Neural cell (in vitro differentiated cells): ENCODE results near the gene DAZAP1. TPM values are rescaled to one million over a fixed set of nuclear protein-coding genes. Genes with fewer than 3 reads are reported as not detected.

ENCODE experiments used
- H2AFZ ChIP-seq: fragments of 200-600, 300-800 bp; sonication (generic), shearing (Covaris generic); 2 replicates; pipeline ENCODE4 v1.6.0; 2014; ENCODE audit warnings: low read depth, mild to moderate bottlenecking, antibody characterized with exemption, low read length, moderate library complexity
- H3F3A ChIP-seq: fragments of 200-600 bp; shearing (Covaris generic); 2 replicates; pipeline ENCODE4 v1.6.1; 2016; ENCODE audit warnings: mild to moderate bottlenecking, moderate library complexity, mixed read lengths, antibody characterized with exemption, low read length; ENCODE audit not compliant: insufficient read depth, poor library complexity, severe bottlenecking
- H3K27ac ChIP-seq: fragments of 200-600, 300-800 bp; sonication (generic), shearing (Covaris generic); 2 replicates; pipeline ENCODE4 v1.5.1; 2014; ENCODE audit warnings: mild to moderate bottlenecking, low read length, moderate library complexity
- H3K27me3 ChIP-seq: fragments of 300-800, 200-600 bp; sonication (generic), shearing (Covaris generic); 2 replicates; pipeline ENCODE4 v1.6.0; 2014; ENCODE audit warnings: mild to moderate bottlenecking, low read depth, low read length, moderate library complexity; ENCODE audit not compliant: insufficient read depth
- H3K36me3 ChIP-seq: fragments of 300-800, 200-600 bp; sonication (generic), shearing (Covaris generic); 2 replicates; pipeline ENCODE4 v1.5.1; 2014; ENCODE audit warnings: mild to moderate bottlenecking, antibody characterized with exemption, low read length, moderate library complexity; ENCODE audit not compliant: insufficient read depth
- H3K4me2 ChIP-seq: fragments of 300-800, 200-600 bp; sonication (generic), shearing (Covaris generic); 2 replicates; pipeline ENCODE4 v1.6.0; 2014; ENCODE audit warnings: mild to moderate bottlenecking, low read length
- H3K4me3 ChIP-seq: fragments of 300-800, 200-600 bp; sonication (generic), shearing (Covaris generic); 2 replicates; pipeline ENCODE4 v1.5.1; 2014; ENCODE audit warnings: mild to moderate bottlenecking, low read length, moderate library complexity
- H3K79me2 ChIP-seq: fragments of 200-600 bp; shearing (Covaris generic); replicated peaks from 2 replicates; pipeline ENCODE4 v1.6.0; 2014; ENCODE audit warnings: mild to moderate bottlenecking, low read length, moderate library complexity; ENCODE audit not compliant: insufficient read depth
- H3K9ac ChIP-seq: fragments of 300-800, 200-600 bp; sonication (generic), shearing (Covaris generic); 2 replicates; pipeline ENCODE4 v1.6.1; 2016; ENCODE audit warnings: mild to moderate bottlenecking, low read length, mixed read lengths
- H3K9me2 ChIP-seq: fragments of 200-600 bp; shearing (Covaris generic); 2 replicates; pipeline ENCODE4 v1.6.1; 2016; ENCODE audit warnings: mild to moderate bottlenecking, low read length, mixed read lengths; ENCODE audit not compliant: insufficient read depth
- H3K9me3 ChIP-seq: fragments of 200-600, 300-800 bp; sonication (generic), shearing (Covaris generic); 2 replicates; pipeline ENCODE4 v1.6.1; 2016; ENCODE audit warnings: mild to moderate bottlenecking, mixed run types, low read length, moderate library complexity, mixed read lengths
- H4K20me1 ChIP-seq: fragments of 200-600 bp; shearing (Covaris generic); 2 replicates; pipeline ENCODE4 v1.6.1; 2016; ENCODE audit warnings: mild to moderate bottlenecking, mixed run types; ENCODE audit not compliant: insufficient read depth
- EP300 ChIP-seq: fragments of 450-650 bp; conservative IDR thresholded peaks from 2 replicates; pipeline ENCODE4 v1.6.1; 2014; ENCODE audit warnings: antibody characterized with exemption, mild to moderate bottlenecking, moderate library complexity; ENCODE audit not compliant: poor library complexity, severe bottlenecking
- EZH2 ChIP-seq: fragments of 200-600, 300-800 bp; shearing (Covaris generic), sonication (generic); IDR thresholded peaks from 2 replicates; pipeline ENCODE4 v1.6.1; 2014; ENCODE audit warnings: antibody characterized with exemption, low read length, borderline replicate concordance, mild to moderate bottlenecking; ENCODE audit not compliant: insufficient read depth, poor library complexity, severe bottlenecking
- MXI1 ChIP-seq: fragments of 450-650 bp; conservative IDR thresholded peaks from 2 replicates; pipeline ENCODE4 v1.6.1; 2014; ENCODE audit warnings: antibody characterized with exemption, mild to moderate bottlenecking; ENCODE audit not compliant: poor library complexity, severe bottlenecking
- POLR2AphosphoS5 ChIP-seq: IDR thresholded peaks from 2 replicates; pipeline ENCODE4 v1.6.1; 2012
- RAD21 ChIP-seq: fragments of 450-650 bp; conservative IDR thresholded peaks from 2 replicates; pipeline ENCODE4 v1.6.1; 2014; ENCODE audit warnings: antibody characterized with exemption, mild to moderate bottlenecking, moderate library complexity
- SMC3 ChIP-seq: fragments of 450-650 bp; conservative IDR thresholded peaks from 2 replicates; pipeline ENCODE4 v1.6.1; 2014; ENCODE audit warnings: antibody characterized with exemption, mild to moderate bottlenecking, moderate library complexity; ENCODE audit not compliant: poor library complexity
- TAF1 ChIP-seq: IDR thresholded peaks from 2 replicates; pipeline ENCODE4 v1.6.1; 2012; ENCODE audit warnings: low read depth
- polyA plus RNA-seq: library from polyadenylated mRNA; depleted of rRNA; stranded (reverse); fragments of >200 nt; gene quantifications from 2 replicates; pipeline ENCODE4 v1.2.3, GENCODE V29; 2014
- TF ChIP-seq, protein P1 (sequence below): IDR thresholded peaks from 2 replicates; pipeline ENCODE4 v1.6.1; 2012; ENCODE audit warnings: borderline replicate concordance
- TF ChIP-seq, protein P2 (sequence below): fragments of 450-650 bp; IDR thresholded peaks from 2 replicates; pipeline ENCODE4 v1.5.1; 2014; ENCODE audit warnings: antibody characterized with exemption, mild to moderate bottlenecking, moderate library complexity; ENCODE audit not compliant: poor library complexity, severe bottlenecking

DAZAP1 gene
- polyA plus RNA-seq, 1 donor from 2014 or later = 60.5 TPM

DNA sequence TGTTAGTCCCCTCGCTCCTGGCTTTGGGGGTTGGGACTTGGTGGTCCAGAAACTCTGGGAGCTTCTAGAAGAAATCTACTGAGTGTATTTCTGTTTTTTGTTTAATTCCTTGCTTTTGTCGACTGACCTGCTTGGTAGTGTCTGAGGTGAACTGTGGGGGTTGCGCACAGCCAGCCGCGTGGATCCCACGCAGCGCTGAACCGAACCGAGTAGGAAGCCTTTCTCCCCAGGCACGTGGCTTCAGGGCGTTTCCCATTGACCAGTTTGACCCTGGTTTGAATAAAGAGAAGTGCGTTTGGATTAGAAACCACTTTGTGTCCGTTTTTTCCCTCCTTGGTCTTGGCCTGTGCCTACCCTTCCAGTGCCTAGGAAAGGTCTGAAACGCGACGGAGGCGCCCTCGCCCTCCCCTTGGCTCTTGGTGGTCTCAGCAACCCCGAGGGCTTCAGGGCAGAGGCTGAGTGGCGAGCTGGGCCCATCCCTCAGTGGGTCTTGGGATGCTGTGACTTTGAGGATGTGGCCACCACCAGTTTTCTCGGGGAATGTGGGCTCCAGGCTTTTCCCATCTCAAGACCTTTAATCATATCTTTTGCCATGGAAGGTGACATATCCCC lies 28.1 kb downstream of the DAZAP1 start:
- H3K9me3 ChIP-seq = no peaks in the 10 kb centered on the region
- TF ChIP-seq, protein P1, sequence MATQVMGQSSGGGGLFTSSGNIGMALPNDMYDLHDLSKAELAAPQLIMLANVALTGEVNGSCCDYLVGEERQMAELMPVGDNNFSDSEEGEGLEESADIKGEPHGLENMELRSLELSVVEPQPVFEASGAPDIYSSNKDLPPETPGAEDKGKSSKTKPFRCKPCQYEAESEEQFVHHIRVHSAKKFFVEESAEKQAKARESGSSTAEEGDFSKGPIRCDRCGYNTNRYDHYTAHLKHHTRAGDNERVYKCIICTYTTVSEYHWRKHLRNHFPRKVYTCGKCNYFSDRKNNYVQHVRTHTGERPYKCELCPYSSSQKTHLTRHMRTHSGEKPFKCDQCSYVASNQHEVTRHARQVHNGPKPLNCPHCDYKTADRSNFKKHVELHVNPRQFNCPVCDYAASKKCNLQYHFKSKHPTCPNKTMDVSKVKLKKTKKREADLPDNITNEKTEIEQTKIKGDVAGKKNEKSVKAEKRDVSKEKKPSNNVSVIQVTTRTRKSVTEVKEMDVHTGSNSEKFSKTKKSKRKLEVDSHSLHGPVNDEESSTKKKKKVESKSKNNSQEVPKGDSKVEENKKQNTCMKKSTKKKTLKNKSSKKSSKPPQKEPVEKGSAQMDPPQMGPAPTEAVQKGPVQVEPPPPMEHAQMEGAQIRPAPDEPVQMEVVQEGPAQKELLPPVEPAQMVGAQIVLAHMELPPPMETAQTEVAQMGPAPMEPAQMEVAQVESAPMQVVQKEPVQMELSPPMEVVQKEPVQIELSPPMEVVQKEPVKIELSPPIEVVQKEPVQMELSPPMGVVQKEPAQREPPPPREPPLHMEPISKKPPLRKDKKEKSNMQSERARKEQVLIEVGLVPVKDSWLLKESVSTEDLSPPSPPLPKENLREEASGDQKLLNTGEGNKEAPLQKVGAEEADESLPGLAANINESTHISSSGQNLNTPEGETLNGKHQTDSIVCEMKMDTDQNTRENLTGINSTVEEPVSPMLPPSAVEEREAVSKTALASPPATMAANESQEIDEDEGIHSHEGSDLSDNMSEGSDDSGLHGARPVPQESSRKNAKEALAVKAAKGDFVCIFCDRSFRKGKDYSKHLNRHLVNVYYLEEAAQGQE = no peak
- TF ChIP-seq POLR2AphosphoS5 (no peak), SMC3 (no peak), EZH2 (no peak), TAF1 (no peak), MXI1 (no peak)
- no peak overlapping the region for H3K27ac ChIP-seq
- H3K36me3 ChIP-seq = no peaks in the 10 kb centered on the region
- peaks cover 4% of the 10 kb centered on the region for H3F3A ChIP-seq
- no peak overlapping the region for H3K4me3 ChIP-seq
- H3K9me2 ChIP-seq = no peaks in the 10 kb centered on the region
- H3K9ac ChIP-seq = no peak overlapping the region
- H3K79me2 ChIP-seq = peaks cover 14% of the 10 kb centered on the region
- H4K20me1 ChIP-seq = peaks cover 4% of the 10 kb centered on the region
- H3K4me2 ChIP-seq = no peak overlapping the region
- no peak overlapping the region for H2AFZ ChIP-seq
- no peaks in the 10 kb centered on the region for H3K27me3 ChIP-seq

DNA sequence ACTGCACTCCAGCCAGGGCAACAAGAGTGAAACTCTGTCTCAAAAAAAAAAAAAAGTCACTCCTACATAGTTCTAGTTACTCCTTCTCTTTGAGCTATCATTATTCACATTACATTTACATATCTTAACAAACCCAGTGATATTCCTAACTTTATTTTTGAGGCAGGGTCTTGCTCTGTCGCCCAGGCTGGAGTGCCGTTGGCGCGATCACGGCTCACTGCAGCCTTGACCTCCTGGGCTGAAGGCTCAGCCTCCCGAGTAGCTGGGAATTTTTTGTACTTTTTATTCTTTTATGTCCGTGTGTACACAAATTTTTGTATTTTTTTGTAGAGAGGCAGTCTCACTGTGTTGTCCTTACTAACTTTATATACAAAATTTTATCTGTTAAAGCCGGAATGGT lies 30.2 kb downstream of the DAZAP1 start:
- H3K9me3 ChIP-seq = no peaks in the 10 kb centered on the region
- no peak for TF ChIP-seq TAF1
- no peak for TF ChIP-seq POLR2AphosphoS5
- TF ChIP-seq, protein P1 = no peak
- no peak for TF ChIP-seq SMC3
- no peak for TF ChIP-seq EZH2
- TF ChIP-seq, protein P2, sequence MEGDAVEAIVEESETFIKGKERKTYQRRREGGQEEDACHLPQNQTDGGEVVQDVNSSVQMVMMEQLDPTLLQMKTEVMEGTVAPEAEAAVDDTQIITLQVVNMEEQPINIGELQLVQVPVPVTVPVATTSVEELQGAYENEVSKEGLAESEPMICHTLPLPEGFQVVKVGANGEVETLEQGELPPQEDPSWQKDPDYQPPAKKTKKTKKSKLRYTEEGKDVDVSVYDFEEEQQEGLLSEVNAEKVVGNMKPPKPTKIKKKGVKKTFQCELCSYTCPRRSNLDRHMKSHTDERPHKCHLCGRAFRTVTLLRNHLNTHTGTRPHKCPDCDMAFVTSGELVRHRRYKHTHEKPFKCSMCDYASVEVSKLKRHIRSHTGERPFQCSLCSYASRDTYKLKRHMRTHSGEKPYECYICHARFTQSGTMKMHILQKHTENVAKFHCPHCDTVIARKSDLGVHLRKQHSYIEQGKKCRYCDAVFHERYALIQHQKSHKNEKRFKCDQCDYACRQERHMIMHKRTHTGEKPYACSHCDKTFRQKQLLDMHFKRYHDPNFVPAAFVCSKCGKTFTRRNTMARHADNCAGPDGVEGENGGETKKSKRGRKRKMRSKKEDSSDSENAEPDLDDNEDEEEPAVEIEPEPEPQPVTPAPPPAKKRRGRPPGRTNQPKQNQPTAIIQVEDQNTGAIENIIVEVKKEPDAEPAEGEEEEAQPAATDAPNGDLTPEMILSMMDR = no peak
- no peak for TF ChIP-seq RAD21
- no peak for TF ChIP-seq EP300
- no peak for TF ChIP-seq MXI1
- no peak overlapping the region for H3K9ac ChIP-seq
- H3K4me3 ChIP-seq = no peak overlapping the region
- H3K27me3 ChIP-seq = no peaks in the 10 kb centered on the region
- H3K4me2 ChIP-seq = no peak overlapping the region
- peaks cover 14% of the 10 kb centered on the region for H3K79me2 ChIP-seq
- H3K9me2 ChIP-seq = no peaks in the 10 kb centered on the region
- peaks cover 4% of the 10 kb centered on the region for H4K20me1 ChIP-seq
- H2AFZ ChIP-seq = no peak overlapping the region
- H3K27ac ChIP-seq = no peak overlapping the region
- H3K36me3 ChIP-seq = no peaks in the 10 kb centered on the region
- H3F3A ChIP-seq = peaks cover 4% of the 10 kb centered on the region
